Measurements from ENCODE around the gene ITPR3.

Gene ITPR3

DNA sequence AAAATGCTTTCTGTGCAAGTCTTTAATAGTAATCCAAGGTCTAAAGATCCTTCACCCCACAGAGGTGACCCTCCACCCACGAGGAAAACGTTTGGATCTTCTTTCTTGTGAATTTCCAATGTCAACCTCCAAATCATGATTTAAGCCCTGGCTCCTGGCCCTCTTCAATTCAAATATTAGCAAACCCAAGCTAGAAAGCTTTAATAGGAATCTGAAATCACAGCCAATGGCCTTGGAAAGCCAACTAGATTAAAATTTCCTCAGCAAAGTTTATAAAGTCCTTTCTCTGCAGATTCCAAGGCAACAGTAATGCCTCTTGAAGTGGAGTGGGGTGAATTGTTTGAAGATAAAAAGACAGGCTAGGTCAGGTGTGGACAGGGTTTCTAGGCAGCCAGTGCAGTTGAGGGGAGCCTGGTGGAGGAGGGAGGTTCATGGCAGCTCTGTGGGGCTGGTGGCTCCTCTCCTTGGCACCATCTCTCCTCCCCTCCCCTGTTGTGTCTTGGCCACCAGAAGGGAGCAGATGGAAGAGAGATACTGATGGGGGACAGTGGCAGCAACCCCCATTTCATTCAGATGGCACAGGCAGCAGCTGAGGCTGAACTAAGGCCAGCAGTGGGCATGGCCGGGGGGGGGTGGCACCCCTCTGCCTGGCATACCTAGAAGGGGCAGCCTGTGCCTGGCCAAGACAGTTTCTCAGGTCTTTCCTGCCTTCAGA, 102.4 kb downstream of the ITPR3 start:
- in situ Hi-C loops (cut with HindIII; ENCODE audit: low pct_ligation_motif_present, low sequenced_read_pairs), result no loop called here
- H3K4me3 ChIP-seq (ENCODE audit: low read depth, low read length), result no peak overlapping the region
- TF ChIP-seq, protein P1, sequence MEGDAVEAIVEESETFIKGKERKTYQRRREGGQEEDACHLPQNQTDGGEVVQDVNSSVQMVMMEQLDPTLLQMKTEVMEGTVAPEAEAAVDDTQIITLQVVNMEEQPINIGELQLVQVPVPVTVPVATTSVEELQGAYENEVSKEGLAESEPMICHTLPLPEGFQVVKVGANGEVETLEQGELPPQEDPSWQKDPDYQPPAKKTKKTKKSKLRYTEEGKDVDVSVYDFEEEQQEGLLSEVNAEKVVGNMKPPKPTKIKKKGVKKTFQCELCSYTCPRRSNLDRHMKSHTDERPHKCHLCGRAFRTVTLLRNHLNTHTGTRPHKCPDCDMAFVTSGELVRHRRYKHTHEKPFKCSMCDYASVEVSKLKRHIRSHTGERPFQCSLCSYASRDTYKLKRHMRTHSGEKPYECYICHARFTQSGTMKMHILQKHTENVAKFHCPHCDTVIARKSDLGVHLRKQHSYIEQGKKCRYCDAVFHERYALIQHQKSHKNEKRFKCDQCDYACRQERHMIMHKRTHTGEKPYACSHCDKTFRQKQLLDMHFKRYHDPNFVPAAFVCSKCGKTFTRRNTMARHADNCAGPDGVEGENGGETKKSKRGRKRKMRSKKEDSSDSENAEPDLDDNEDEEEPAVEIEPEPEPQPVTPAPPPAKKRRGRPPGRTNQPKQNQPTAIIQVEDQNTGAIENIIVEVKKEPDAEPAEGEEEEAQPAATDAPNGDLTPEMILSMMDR (IDR thresholded peaks at IDR 0.05; ENCODE audit: low read depth, low read length, missing control alignments), result no peak
- H3K27me3 ChIP-seq (replicated peaks), result peaks cover 37% of the 10 kb centered on the region
- no peaks in the 10 kb centered on the region for H3K36me3 ChIP-seq (replicated peaks)
- DNase-seq, result no peak
- H3K27ac ChIP-seq, result no peak overlapping the region

DNA sequence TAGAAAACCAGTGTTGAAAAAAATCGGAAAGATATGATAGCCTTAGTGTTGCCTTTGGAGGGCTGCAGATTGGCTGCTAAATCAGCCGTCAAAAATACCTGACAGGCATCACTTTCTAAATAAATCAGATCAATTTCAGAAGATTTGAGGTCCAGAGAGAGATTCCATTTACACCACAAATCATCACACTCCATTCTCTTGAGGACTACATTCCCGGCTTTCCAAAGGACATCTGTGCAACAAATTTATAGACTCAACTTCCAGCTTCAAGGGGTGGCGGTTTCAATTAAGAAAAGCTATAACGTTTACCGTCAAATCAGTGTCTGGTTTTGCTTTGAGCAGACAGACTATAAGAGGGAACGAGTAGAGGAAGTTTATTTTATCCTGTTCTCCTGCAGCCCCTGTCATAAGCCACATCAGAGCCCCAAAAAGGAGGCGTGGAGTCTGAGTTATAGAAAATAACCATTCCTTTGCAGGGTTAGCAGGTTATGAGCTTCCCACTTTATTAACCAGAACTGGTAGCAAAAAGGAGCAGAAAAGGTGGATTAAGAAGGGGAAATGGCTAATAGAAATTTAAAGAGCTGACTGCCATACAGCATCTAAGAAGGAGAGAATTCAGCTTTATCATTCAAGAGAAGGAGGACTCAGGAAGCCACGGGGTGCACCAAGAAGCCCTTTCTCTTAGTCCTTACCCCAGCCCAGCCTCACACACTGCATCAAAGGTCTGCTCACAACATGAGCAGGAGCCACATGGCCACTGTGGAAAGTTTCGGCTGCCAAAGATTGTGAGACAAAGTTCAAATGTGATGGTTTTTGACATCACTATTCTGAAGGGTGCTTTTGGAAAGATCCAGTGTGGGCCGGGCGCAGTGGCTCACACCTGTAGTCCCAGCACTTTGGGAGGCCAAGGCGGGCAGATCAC, 103.2 kb downstream of the ITPR3 start:
- TF ChIP-seq, protein P1 (IDR thresholded peaks at IDR 0.05; ENCODE audit: low read depth, low read length, missing control alignments), result no peak
- Histone ChIP-seq H3K27me3 (replicated peaks) (peaks cover 34% of the 10 kb centered on the region), H3K36me3 (replicated peaks) (no peaks in the 10 kb centered on the region), H3K27ac (no peak overlapping the region), H3K4me3 (ENCODE audit: low read depth, low read length) (no peak overlapping the region)
- in situ Hi-C loops (cut with HindIII; ENCODE audit: low pct_ligation_motif_present, low sequenced_read_pairs), result no loop called here
- no peak for DNase-seq

DNA sequence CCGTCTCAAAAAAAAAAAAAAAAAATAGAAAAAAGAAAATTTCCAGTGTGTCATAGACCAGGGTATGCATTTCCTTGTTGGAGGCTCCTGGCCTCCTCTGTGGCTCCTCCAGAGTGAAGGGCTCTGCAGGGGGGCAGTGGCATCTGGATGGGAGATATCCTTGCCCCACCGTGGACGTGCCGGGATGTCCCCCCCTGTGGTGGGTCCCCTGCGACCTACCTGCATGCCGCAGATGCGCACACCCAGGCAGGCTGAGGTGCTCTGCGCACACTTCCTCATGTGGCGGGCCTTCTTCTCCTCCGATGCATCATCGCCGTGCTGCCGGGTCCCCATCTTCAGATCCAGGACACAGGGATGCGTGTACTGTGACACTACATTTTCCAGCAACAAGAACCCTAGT, 104.1 kb downstream of the ITPR3 start:
- Histone ChIP-seq H3K27ac (no peak overlapping the region), H3K4me3 (ENCODE audit: low read depth, low read length) (no peak overlapping the region), H3K36me3 (replicated peaks) (no peaks in the 10 kb centered on the region), H3K27me3 (replicated peaks) (peaks cover 34% of the 10 kb centered on the region)
- in situ Hi-C loops (cut with HindIII; ENCODE audit: low pct_ligation_motif_present, low sequenced_read_pairs), result no loop called here
- TF ChIP-seq, protein P1 (IDR thresholded peaks at IDR 0.05; ENCODE audit: low read depth, low read length, missing control alignments), result no peak
- DNase-seq, result no peak

DNA sequence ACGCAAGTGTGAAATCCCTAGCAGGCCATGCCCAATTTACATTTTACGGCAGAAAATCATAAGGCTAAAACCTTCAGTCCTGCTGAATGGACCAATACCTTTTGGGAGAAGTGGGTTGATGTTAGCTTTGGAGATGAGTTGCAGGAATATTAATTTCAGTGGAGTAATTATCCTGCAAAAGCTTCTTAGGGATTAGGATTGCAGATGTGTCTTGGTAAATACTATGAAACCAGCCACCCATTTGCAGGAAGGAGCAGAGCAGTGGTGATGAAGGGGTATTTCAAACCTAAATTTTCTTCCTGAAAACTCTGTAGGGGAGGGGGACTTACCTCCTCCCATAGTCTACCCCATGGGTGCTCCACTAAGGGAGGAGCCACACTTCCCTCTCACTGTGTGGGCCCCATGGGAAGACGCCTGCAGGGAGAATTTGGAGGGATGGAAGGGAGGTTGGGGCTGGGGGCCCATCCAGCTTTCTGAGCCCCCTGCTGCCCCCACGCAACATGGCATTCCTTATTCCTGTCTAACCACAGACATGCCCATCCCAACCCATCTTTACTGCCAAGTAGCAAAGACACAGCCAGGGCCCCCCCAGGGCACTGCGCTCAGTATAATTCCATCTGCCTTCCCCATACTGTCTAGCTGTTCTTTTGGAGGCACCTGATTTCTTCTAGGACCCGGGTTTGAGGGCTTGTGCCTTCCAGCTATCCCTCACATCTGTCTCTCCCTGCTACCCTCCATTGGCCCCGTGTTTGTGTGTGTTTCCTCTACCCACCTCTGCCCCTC, 105.0 kb downstream of the ITPR3 start:
- H3K27me3 ChIP-seq (replicated peaks), result peaks cover 34% of the 10 kb centered on the region
- in situ Hi-C loops (cut with HindIII; ENCODE audit: low pct_ligation_motif_present, low sequenced_read_pairs), result no loop called here
- no peak overlapping the region for H3K4me3 ChIP-seq (ENCODE audit: low read depth, low read length)
- H3K27ac ChIP-seq, result no peak overlapping the region
- TF ChIP-seq, protein P1 (IDR thresholded peaks at IDR 0.05; ENCODE audit: low read depth, low read length, missing control alignments), result no peak
- DNase-seq, result no peak
- no peaks in the 10 kb centered on the region for H3K36me3 ChIP-seq (replicated peaks)

DNA sequence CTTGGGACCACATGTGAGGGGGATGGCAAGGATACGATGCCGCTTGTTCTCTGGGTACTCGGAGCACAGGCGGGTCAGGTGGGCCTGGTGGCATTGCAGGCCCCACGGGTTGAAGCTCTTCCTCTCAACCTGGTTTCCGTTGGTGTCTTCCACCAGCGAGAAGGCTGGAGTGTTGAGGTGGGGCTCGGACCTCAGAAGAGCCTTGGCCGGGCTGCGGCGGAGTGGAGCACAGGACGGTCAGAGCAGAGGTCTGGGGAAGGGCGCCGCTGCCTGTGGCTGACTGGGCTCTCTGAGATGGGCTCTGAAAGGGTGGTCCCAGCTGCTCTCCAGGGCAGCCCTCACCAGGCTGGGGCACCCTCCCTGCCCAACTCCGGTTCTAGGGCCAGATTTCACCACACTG, 105.6 kb downstream of the ITPR3 start:
- Histone ChIP-seq H3K36me3 (replicated peaks) (no peaks in the 10 kb centered on the region), H3K4me3 (ENCODE audit: low read depth, low read length) (no peak overlapping the region), H3K27ac (no peak overlapping the region), H3K27me3 (replicated peaks) (peaks cover 31% of the 10 kb centered on the region)
- in situ Hi-C loops (cut with HindIII; ENCODE audit: low pct_ligation_motif_present, low sequenced_read_pairs), result no loop called here
- no peak for DNase-seq
- TF ChIP-seq, protein P1 (IDR thresholded peaks at IDR 0.05; ENCODE audit: low read depth, low read length, missing control alignments), result no peak

Measured in brain microvascular endothelial cell (primary cell).